ENCODE results near the gene HNRNPUL1. TPM values are rescaled to one million over a fixed set of nuclear protein-coding genes. Genes with fewer than 3 reads are reported as not detected.
A peak's percentile ranks its signal among the peaks of the same experiment; 100 is the strongest.

The HNRNPUL1 gene
- total RNA-seq, 1 experiment from 2014 or later, result 266 TPM

- POLR2A ChIA-PET (ENCODE audit: unreplicated experiment), result interaction anchor here (0.6 to 0.7 kb wide), 4 partner anchors 16 to 1069 kb away, joined by 3 to 23 read pairs (median 7); no protein-coding TSS in a partner anchor
- intact Hi-C loops (cut with micrococcal nuclease; ENCODE audit: unreplicated experiment), result loop anchor here (1.0 to 5.0 kb wide), 4 partner anchors 43 to 647 kb away; no protein-coding TSS in a partner anchor
- peak in 1 of 2 experiments; percentile 33 for DNase-seq
These were observed 45.2 kb downstream of the HNRNPUL1 start for GRCh38 chr19:41309180-41310032.

GRCh38 chr19:41310033-41310831 lies 46.1 kb downstream of the HNRNPUL1 start, which contains the start of gene CCDC97:
TSS of gene CCDC97 (plus strand) at chr19:41310172. CDS start at chr19:41310311, 139 bp downstream.
- Histone ChIP-seq H3K27ac (peak within 1 kb of the TSS; percentile 87), H4K20me1 (ENCODE audit: insufficient read depth) (0 out of 2 replicates have a peak, but pooled peaks cover 7% of the 10 kb centered on the region), H3K9me2 (ENCODE audit: insufficient read depth) (no peaks in the 10 kb centered on the region), H3K79me2 (ENCODE audit: low read depth) (peaks cover 25% of the 10 kb centered on the region), H3K4me2 (peak within 1 kb of the TSS; percentile 89), H3K27me3 (ENCODE audit: insufficient read depth, low read depth) (no peaks in the 10 kb centered on the region), H3K4me1 (replicated peaks; ENCODE audit: insufficient read depth) (peaks cover 16% of the 10 kb centered on the region), H2AFZ (peak within 1 kb of the TSS; percentile 90), H3F3A (ENCODE audit: insufficient read depth, low read depth) (peaks cover 47% of the 10 kb centered on the region), H3K36me3 (ENCODE audit: low read depth) (0 out of 2 replicates have a peak, but pooled peaks cover 4% of the 10 kb centered on the region), H3K9me3 (ENCODE audit: insufficient read depth, low read depth) (no peaks in the 10 kb centered on the region), H3K4me3 (peak within 1 kb of the TSS; percentile 88)
- ChIA-PET CTCF (no interaction called here), POLR2A (ENCODE audit: unreplicated experiment) (interaction anchor here (0.6 to 0.7 kb wide), 2 partner anchors 15 to 16 kb away, joined by 4 to 23 read pairs; no protein-coding TSS in a partner anchor)
- intact Hi-C loops (cut with micrococcal nuclease; ENCODE audit: unreplicated experiment), result loop anchor here (1.0 kb wide), 1 partner anchor 42 kb away; no protein-coding TSS in a partner anchor
- TF ChIP-seq EZH2 (IDR thresholded peaks at IDR 0.05; ENCODE audit: low read depth) (no peak), CTCF (conservative IDR thresholded peaks at IDR 0.05) (no peak)
- TSS peak; percentile 34 for BruUV-seq (replicated peaks)
- DNase-seq, result peak; percentile 67 to 84

More at GRCh38 chr19:41309180-41310032, 45.2 kb downstream of the HNRNPUL1 start:
- H3K9me3 ChIP-seq (ENCODE audit: insufficient read depth, low read depth), result no peaks in the 10 kb centered on the region
- peak overlapping the region; percentile 87 for H3K27ac ChIP-seq
- H3K9me2 ChIP-seq (ENCODE audit: insufficient read depth), result no peaks in the 10 kb centered on the region
- BruUV-seq (replicated peaks), result TSS peak; percentile 76
- peaks cover 47% of the 10 kb centered on the region for H3F3A ChIP-seq (ENCODE audit: insufficient read depth, low read depth)
- peak overlapping the region; percentile 90 for H2AFZ ChIP-seq
- peak overlapping the region; percentile 89 for H3K4me2 ChIP-seq
- H3K27me3 ChIP-seq (ENCODE audit: insufficient read depth, low read depth), result no peaks in the 10 kb centered on the region
- H3K79me2 ChIP-seq (ENCODE audit: low read depth), result peaks cover 25% of the 10 kb centered on the region
- CTCF ChIA-PET, result interaction anchor here (1.3 kb wide), 1 partner anchor 12 kb away, joined by 4 read pairs; no protein-coding TSS in a partner anchor
- TF ChIP-seq EZH2 (IDR thresholded peaks at IDR 0.05; ENCODE audit: low read depth), result no peak
- TF ChIP-seq CTCF (conservative IDR thresholded peaks at IDR 0.05), result no peak
- 0 out of 2 replicates have a peak, but pooled peaks cover 5% of the 10 kb centered on the region for H4K20me1 ChIP-seq (ENCODE audit: insufficient read depth)
- H3K4me1 ChIP-seq (replicated peaks; ENCODE audit: insufficient read depth), result peaks cover 16% of the 10 kb centered on the region
- peak overlapping the region; percentile 88 for H3K4me3 ChIP-seq
- 0 out of 2 replicates have a peak, but pooled peaks cover 4% of the 10 kb centered on the region for H3K36me3 ChIP-seq (ENCODE audit: low read depth)

GRCh38 chr19:41311072-41311471 lies 46.9 kb downstream of the HNRNPUL1 start:
- Histone ChIP-seq H3K79me2 (ENCODE audit: low read depth) (peaks cover 25% of the 10 kb centered on the region), H3K36me3 (ENCODE audit: low read depth) (0 out of 2 replicates have a peak, but pooled peaks cover 4% of the 10 kb centered on the region), H3K9me2 (ENCODE audit: insufficient read depth) (no peaks in the 10 kb centered on the region)

More at GRCh38 chr19:41311072-41311471, 46.9 kb downstream of the HNRNPUL1 start:
- Histone ChIP-seq H3K9me3 (ENCODE audit: insufficient read depth, low read depth) (no peaks in the 10 kb centered on the region), H2AFZ (no peak overlapping the region), H3K4me2 (peak overlapping the region; percentile 89), H4K20me1 (ENCODE audit: insufficient read depth) (0 out of 2 replicates have a peak, but pooled peaks cover 7% of the 10 kb centered on the region), H3F3A (ENCODE audit: insufficient read depth, low read depth) (peaks cover 43% of the 10 kb centered on the region), H3K4me3 (peak overlapping the region; percentile 88), H3K4me1 (replicated peaks; ENCODE audit: insufficient read depth) (peaks cover 16% of the 10 kb centered on the region), H3K27me3 (ENCODE audit: insufficient read depth, low read depth) (no peaks in the 10 kb centered on the region), H3K27ac (peak overlapping the region; percentile 87)
- POLR2A ChIA-PET (ENCODE audit: unreplicated experiment), result interaction anchor here (0.6 kb wide), 2 partner anchors 10 to 17 kb away, joined by 3 to 4 read pairs; no protein-coding TSS in a partner anchor
- intact Hi-C loops (cut with micrococcal nuclease; ENCODE audit: unreplicated experiment), result no loop called here
- no TSS peak for BruUV-seq (replicated peaks)
- DNase-seq, result no peak
- CTCF ChIA-PET, result no interaction called here
- TF ChIP-seq EZH2 (IDR thresholded peaks at IDR 0.05; ENCODE audit: low read depth) (no peak), CTCF (conservative IDR thresholded peaks at IDR 0.05) (no peak)
